LHCN-M2 (cell line): ENCODE results near the gene AGL. TPM values are rescaled to one million over a fixed set of nuclear protein-coding genes. Genes with fewer than 3 reads are reported as not detected.
"Not testable (repeated sequence)": the region's sequence is repeated elsewhere in the genome, so short reads cannot be mapped to it uniquely, and the experiment has no call there.

ENCODE experiments used
- DNase-seq: peaks from one replicate; pipeline ENCODE4 v3.0.0-alpha.2; 2012; ENCODE audit warnings: low read depth
- total RNA-seq: library from RNA; depleted of rRNA; stranded (reverse); fragments of >200 nt; gene quantifications from 2 replicates; pipeline ENCODE4 v1.2.3, GENCODE V29; 2014

AGL gene
- total RNA-seq, 1 experiment from 2014 or later, result 5.5 TPM

DNA sequence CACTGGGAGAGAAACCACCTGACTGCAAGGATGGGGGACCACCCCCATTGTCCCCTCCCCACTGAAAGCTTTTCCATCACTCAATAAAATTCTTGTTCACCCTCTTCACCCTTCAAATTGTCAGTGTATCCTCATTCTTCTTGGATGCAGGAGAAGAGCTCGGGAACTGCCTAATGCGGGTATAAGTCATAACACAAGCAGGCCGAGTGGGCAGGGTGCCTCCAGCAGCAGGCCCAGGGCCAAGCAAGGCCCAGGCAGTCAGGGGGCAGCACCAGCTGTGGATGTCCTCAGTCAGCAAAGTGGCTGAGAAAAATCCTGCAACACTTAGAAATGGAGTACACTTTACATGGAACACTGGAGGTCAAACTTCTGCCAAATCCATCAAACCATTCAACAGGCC is 85.9 kb downstream of the AGL start:
- no peak for DNase-seq

DNA sequence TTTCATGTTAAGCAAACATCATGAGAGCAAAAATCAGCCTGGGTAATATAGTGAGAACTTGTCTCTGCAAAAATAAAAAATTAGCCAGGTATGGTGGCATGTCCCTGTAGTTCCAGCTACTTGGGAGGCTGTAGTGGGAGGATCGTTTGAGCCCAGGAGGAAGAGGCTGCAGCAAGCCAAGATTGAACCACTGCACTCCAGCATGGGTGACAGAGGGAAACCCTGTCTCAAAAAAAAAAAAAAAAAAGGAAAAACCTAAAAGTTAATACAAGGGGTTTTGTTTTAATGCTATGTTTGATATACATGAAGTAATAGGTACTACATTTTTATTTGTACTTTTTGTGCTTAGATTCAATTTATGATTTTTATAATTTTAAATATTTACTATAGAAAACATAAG is 92.6 kb downstream of the AGL start:
- no peak for DNase-seq

DNA sequence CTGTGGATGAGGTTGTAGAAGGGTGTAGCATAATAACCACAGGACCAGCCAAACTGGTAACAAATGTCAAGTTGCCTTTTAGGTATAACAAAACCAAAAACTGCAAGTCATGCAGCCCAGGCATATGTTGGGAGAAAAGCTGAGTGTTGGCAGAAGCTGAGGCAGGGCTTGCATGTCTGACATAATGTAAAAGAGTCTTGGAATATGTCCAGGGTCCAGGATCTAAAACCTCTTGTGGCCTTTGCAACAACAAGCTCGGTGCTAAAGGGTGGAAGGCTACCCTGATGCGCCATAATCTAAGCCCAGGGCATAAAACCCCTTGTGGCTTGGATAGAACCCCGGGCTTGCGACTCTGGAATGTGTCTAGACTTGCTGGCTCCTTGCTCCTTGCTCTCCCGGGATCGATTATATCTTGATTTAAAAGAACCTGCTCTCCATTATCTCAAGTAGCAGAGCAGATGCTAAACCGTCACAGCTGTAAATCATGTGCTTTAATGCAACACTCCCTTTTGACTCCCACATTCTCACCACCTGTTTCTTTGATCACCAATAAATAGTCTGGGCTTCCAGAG is 93.1 kb downstream of the AGL start:
- peak; percentile 38 for DNase-seq

DNA sequence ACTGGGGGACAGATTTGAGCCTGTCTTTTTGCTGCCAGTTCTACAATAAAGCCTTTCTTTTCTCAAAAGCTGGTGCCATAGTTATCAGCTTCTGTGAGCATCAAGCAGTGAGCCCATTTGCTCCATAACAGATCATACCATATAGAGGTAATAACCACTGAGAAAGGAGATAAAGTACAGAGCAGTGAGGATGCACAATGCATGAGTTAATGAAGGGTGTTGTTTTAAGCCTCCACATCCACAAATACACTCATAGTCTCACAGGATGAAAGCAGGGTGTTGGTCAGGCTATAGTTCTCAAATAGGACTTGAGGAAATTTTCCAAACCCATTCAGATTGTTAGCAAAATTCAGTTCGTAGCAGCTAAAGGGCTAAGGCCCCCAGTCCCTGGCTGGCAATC is 94.0 kb downstream of the AGL start:
- no peak for DNase-seq

DNA sequence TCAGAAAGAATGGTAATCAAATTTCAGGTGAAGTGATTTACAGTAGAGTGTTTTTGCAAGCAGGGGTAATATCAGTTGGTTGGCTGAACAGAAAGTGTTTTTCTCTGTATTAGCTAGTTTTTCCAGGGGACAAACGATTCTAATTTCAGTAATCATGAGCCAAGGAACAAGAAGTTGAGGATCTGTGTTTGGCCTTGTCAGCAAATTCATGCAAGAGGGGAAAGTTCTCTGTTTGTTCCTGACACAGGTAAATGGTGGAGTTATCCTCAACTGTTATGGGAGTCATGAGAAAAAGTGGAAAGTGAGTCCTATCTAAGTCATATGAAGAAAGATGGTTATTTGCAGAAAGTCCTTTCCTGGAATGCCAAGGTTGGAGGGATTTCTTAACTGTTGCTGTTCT is 95.0 kb downstream of the AGL start:
- no peak for DNase-seq

DNA sequence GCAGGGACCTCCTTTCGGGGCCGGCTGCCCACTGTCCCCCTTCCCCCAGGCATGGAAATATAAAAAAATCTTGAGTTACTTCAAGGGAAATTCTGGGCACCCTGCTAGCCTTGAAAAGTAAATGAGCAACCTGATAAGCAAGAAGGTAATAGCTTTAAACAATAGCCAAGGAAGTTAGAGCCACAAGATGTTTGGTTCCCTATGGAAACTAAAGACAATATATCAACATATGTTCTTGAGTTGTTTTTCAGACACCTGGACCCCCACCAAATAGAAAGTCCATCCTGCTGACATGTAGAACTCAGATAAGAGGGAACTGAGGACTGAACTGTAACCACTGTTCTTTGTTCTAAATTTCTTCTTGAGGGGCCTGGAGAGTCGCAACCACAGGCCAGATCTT is 100.3 kb downstream of the AGL start:
- DNase-seq, result no peak

DNA sequence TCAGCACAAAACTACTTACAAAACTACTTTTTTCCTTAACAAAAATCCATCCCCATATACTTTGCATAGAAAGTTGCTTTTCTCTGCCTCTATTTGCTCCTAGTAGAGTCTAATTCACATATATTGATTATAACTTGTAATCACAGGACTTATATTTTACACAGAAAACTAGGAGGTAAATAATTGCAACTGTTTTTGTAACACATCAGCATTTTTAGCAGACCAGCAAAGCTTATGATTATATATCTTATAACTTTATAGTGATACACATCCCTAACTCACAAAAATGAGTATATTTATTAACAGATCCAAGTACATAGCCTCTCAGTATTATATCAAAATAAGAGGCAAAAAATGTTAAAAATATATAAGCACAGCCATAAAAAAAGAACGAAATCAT is 102.4 kb downstream of the AGL start:
- DNase-seq, result no peak

DNA sequence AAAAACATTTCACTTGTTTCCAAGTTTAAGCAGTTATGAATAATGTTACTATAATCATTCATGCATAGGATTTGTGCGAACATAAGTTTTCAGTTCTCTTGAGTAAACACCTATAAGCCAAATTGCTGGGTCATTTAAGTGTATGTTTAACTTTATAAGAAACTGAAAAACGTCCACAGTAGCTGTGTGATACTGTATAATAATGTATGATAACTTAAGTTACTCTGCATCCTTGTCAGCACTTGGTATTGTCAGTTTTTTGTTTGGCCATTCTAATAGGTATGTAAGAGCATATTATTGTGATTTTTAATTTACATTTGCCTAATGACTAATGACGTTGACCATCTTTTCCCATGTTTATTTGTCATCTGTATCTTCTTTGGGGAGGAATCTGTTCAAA is 105.2 kb downstream of the AGL start:
- DNase-seq, result no peak

DNA sequence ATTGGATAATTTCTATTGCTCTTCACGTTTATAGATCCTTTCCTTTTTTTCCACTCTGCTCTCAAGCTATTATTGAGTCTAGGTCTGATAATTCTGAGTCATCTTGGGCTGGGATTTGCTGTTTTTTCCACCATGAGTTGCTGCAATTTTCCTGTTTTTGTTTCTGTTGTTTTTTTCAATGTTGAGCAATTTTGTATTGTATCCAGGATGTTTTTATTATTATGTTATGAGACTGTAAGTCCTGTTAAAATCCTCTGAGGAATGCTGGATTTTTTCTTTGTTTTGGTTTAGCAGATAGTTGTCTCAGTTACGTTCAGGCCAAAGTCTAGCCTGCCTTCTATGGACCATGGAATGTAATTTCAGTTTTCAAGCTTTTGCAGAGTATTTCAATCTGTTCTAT is 106.6 kb downstream of the AGL start:
- peak; percentile 84 for DNase-seq

DNA sequence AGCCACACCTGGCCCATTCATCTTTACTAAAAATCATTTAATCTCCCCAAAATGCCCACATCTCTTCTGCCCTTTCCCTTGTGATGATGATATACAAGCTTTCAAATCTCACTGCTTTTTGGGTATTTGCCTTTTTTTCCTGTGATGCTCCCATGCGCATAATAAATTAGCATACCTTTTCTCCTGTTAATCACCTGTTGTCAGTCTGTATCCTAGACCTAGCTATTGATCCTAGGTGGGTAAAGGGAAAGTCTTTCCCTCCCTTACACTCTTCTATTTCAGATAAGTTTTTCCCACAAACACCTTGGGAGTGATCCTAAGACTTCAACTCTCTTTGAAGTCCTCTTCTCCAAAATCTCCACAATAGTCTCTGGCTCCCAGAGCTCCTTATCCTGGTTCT is 107.7 kb downstream of the AGL start:
- no peak for DNase-seq

DNA sequence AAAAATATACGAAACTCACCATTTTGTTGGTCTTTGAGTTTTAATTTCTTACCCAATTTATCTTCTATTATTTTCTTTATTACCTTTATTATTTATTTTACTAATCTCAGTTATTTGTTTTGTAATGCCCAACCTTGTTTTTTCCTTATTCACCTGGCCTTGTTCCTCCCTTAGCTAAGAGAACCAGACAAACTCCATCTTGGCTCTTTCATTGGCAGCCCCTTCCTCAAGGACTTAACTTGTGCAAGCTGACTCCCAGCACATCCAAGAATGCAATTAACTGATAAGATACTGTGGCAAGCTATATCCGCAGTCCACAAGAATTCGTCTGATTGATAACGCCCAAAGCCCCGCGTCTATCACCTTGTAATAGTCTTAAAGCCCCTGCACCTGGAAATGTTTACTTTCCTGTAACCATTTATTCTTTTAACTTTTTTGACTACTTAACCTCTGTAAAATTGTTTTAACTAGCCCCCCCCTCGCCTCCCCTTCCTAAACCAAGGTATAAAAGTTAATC is 109.1 kb downstream of the AGL start:
- DNase-seq, result not testable (repeated sequence)

DNA sequence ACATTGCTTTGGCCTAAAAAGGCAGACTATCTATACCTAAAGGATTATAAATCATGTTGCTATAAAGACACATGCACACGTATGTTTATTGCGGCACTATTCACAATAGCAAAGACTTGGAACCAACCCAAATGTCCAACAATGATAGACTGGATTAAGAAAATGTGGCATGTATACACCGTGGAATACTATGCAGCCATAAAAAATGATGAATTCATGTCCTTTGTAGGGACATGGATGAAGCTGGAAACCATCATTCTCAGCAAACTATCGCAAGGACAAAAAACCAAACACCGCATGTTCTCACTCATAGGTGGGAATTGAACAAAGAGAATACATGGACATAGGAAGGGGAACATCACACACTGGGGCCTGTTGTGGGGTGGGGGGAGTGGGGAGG is 110.1 kb downstream of the AGL start:
- DNase-seq, result not testable (repeated sequence)

DNA sequence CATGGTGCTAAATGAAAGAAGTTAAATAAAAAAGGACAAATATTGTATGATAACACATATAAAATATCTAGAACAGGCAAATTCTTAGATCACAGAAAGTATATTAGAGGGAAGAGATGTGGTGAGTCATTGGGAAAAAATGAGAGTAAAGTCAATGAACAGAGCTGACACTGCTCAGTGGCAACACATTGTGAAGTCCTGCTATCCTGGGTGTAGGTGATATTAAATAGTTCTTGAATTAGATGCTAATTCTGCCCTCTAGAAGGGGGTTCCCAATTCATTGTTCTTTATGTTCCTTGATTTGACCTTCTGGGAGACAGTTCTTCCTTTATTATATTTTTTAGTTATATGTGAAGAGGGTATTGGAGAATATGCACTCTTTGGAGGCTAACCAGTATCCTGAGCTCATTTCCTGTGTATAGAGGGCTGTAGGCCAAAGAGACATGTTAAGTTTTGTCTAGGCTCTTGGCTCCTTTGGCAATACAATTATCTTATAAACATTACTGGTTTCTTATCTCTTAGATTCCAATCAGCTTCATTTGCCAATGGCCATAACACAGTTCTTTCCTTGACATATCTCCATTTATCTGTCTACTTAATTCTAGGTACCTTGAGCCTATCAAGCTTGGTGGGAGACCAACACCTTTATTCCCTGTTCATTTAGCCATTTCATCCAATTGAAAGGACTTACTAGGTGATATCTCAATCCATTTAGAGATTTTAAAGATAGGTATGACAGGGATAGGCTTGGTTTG is 113.1 kb downstream of the AGL start:
- DNase-seq, result peak; percentile 53

DNA sequence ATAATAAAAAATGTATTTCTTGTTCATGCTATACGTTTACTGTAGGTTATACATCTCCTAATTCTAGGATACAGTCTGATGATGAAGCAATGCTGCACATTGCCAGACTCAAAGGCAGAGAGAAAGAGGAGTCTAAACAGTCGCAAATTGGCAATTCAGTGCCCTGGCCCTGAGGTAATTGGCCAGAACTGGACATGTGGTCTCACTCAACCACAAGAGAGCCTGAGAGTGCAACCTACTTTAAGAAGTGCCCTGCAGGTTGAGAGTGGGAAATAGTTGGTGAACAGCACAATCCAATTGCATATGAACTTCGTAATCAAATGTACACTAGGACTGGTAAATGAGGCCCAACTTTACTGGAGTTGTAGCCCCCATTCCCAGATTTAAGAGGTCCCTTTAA is 114.6 kb downstream of the AGL start:
- DNase-seq, result no peak

DNA sequence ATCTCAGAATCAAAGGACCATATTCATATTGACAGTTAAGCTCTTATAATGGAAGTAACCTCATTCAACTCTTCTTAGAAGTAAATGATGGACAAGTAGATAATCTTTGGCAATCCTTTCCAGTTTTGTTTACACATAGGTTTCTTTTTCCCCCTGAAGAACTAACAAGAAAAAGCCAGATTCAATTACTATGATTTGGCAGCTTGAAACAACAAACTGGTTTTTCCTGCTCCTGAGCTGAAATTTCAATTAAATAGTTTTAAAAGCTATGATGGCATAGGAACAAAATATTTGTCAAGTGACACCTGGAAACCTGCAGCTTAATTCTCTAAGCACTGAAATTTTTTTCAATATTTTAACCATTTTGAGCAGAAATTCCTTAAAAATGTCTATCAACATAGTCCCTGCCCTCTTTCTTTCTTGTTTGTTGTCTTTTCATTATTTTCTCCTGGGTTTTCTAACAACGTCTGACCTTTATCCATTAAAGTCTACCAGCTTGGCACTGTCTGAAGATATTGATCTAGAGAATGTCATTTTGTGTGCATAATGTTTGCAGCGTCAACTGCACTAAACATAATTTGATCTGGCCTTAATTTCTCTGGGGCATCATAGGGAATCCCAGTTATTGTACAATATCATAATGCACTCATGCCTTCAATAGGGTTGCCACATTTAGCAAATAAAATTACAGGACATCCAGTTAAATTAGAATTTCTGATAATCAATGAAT is 115.7 kb downstream of the AGL start:
- no peak for DNase-seq

DNA sequence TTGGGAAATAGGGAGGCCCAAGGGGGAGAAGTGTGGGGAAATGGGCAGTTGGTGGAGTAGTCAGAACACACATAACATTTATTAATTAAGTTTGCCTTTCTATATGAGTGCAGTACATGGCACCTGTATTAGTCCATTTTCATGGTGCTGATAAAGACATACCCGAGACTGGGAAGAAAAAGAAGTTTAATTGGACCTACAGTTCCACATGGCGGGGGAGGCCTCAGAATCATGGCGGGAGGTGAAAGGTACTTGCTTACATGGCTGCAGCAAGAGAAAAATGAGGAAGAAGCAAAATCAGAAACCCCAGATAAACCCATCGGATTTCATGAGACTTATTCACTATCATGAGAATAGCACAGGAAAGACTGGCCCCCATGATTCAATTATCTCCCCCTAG is 118.1 kb downstream of the AGL start:
- DNase-seq, result no peak

DNA sequence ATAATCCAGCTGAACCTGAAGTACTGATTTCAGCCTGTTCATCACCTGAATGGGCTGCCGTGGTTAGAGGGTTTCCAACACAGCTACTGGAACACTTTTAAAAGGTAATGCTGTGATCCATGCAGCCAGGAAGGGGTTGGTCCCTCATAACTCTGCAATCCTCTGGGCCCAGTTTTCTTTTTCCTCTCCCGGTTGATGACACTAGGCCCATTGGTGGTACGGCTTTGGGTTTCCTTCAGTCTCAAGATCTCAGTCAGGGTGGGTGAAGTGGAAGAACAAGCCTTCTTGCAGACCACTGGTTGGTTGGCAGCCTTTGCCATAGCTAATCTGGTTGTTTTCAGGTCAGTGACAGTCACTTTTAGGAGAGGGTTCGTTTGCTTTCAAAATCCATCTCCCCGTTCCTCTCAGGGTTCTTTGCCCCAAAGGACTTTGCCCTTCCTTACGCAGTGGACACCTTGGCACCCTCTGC is 119.1 kb downstream of the AGL start:
- no peak for DNase-seq

DNA sequence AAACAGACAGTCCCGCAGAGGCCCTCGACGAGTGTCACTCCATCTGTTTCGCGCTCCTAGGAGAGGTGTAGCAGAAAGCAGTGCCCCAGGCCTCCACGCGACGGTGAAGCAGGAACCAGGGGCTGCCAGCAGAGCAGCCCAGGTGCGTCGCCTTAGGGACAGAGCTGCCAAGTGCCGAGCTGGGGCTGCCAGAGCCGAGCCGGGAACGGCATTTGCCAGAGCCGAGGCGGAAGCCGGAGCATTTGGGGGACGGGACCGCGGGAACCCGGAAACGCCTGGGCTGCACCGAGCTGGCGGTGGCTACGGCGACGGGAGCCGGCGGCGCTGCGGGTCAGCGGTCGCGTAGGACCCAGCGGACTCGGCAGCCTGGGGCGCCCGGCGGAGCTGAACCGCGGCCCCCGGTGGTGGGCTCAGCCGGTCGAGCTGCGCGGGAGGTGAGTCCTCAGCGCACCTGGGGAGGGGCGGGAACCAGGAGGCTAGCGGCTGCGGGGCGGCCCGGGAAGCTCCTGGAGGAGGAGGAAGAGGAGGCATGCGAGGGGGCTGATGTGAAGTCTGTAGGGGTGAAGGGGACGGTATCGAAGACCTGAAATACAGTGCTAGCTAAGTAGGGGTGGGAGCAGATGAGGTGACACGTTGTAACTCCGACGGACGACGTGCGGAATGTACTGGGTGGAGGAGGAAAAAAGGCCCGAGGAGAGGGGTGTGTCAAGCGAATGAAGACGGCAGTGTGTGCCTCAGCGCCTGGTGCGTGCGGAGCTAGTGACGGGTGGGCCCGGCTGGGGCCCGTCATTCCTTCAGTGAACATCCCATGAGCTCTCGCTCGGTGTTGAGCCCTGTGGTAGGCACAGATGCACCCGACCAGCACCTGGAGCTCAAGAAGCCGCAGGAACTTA is 119.8 kb downstream of the AGL start, which contains the start of gene SLC35A3:
TSS of gene SLC35A3 (plus strand) at position 268 of the 893 bp plus-strand sequence. CDS start 23,559 bp downstream, outside the sequence.
- peak; percentile 62 for DNase-seq

DNA sequence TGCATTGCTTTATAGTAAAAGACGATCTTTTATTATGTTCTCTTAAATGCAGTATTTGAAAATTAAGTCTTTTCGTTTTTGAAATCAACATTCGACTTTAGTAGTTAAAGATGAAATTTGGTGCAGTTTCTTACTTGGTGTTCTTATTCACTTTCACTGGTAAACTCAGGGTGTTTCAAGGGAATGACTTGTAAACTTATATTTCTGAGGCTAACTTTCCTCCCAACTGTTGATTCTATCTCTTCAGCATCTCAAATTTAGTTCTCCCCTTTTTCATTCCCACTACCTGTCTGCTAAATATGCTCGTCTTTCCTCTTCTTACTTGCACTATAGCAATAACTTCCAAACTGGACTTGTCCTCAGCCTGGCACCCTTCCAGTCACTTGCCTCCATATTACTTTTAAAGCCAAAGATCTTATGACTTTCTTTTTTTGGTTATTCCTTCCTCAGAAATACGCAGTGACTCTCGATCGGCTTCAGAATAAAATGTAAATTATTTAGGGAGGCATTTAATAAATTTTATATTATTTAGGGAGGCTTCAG is 120.6 kb downstream of the AGL start:
- DNase-seq, result no peak

DNA sequence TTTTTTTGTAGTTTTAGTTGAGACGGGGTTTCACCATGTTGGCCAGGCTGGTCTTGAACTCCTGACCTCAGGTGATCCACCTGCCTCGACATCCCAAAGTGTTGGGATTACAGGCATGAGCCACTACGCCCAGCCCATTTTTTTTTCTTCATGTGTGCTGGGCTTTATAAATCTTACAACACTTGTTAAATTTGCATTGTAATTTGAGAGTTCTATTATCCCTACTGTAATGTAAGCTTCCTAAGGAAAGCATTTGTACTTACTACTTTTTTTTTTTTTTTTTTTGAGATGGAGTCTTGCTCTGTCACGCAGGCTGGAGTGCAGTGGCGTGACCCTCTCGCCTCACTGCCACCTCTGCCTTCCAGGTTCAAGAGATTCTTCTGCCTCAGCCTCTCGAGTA is 121.9 kb downstream of the AGL start:
- not testable (repeated sequence) for DNase-seq
